Measurements from ENCODE around the gene KSR1.

DNA sequence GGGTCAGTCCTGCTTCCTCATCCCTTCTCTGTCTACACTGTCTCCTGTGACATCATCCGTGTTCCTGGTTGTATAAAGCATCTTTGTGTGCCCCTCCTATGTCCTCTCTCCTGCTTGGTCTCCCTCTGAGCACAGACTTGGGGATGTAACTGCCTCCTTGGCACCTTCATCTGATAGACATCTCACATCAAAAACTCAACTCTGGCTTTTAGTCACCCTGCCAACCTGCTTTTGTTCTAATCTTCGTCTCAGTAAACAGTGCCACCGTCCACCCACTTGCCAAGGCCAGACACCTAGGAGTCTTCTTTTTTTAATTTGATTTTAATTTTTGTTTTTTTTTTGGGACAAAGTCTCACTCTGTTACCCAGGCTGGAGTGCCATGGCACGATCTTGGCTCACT lies 16.9 kb upstream of the KSR1 start:
- TF ChIP-seq, protein P1, sequence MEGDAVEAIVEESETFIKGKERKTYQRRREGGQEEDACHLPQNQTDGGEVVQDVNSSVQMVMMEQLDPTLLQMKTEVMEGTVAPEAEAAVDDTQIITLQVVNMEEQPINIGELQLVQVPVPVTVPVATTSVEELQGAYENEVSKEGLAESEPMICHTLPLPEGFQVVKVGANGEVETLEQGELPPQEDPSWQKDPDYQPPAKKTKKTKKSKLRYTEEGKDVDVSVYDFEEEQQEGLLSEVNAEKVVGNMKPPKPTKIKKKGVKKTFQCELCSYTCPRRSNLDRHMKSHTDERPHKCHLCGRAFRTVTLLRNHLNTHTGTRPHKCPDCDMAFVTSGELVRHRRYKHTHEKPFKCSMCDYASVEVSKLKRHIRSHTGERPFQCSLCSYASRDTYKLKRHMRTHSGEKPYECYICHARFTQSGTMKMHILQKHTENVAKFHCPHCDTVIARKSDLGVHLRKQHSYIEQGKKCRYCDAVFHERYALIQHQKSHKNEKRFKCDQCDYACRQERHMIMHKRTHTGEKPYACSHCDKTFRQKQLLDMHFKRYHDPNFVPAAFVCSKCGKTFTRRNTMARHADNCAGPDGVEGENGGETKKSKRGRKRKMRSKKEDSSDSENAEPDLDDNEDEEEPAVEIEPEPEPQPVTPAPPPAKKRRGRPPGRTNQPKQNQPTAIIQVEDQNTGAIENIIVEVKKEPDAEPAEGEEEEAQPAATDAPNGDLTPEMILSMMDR (IDR thresholded peaks at IDR 0.05), result no peak
- no peak for TF ChIP-seq POLR2AphosphoS5 (IDR thresholded peaks at IDR 0.05)
